WTC11 (cell line): ENCODE results near the gene MIER2. TPM values are rescaled to one million over a fixed set of nuclear protein-coding genes. Genes with fewer than 3 reads are reported as not detected.
"Not testable (repeated sequence)": the region's sequence is repeated elsewhere in the genome, so short reads cannot be mapped to it uniquely, and the experiment has no call there.

ENCODE experiments used
- ATAC-seq: fragments of 200-7000 bp; cut with Tn5 transposase; 2 replicates; pipeline ENCODE4 v1.10.0; 2021; ENCODE audit warnings: mild to moderate bottlenecking, moderate library complexity
- CTCF ChIA-PET: fragments of 300-600 bp; sonication (Branson Sonifier 250); formaldehyde crosslinking; loops from one replicate; lab custom pipeline; 2021; ENCODE audit warnings: antibody characterized with exemption; lab: Charles Lee
- POLR2A ChIA-PET: fragments of 350-600 bp; sonication (Branson Sonifier 250); formaldehyde crosslinking; loops from one replicate; lab custom pipeline; 2021; ENCODE audit warnings: antibody characterized with exemption; lab: Charles Lee
- DNase-seq: peaks from one replicate; pipeline ENCODE4 v3.0.0; 2021; ENCODE audit warnings: low spot score
- H3K27ac Mint-ChIP-seq: 2 replicates; pipeline ENCODE4 v1.8.0; 2021; ENCODE audit warnings: mixed read lengths
- H3K27me3 Mint-ChIP-seq: 2 replicates; pipeline ENCODE4 v1.8.0; 2021; ENCODE audit warnings: low read depth, mild to moderate bottlenecking, moderate library complexity, mixed read lengths
- H3K36me3 Mint-ChIP-seq: 2 replicates; pipeline ENCODE4 v1.8.0; 2021; ENCODE audit warnings: mixed read lengths
- H3K4me1 Mint-ChIP-seq: 2 replicates; pipeline ENCODE4 v1.8.0; 2022; ENCODE audit warnings: mixed read lengths
- H3K4me3 Mint-ChIP-seq: 2 replicates; pipeline ENCODE4 v1.8.0; 2021; ENCODE audit warnings: mild to moderate bottlenecking, moderate library complexity, mixed read lengths
- H3K9me3 Mint-ChIP-seq: 2 replicates; pipeline ENCODE4 v1.8.0; 2021; ENCODE audit warnings: mixed read lengths
- MAX ChIP-seq: sonication (generic); formaldehyde crosslinking; IDR thresholded peaks from 2 replicates; pipeline ENCODE4 v1.8.0; 2022; ENCODE audit warnings: mild to moderate bottlenecking, missing genetic modification reagents
- ZNF263 ChIP-seq: sonication (generic); formaldehyde crosslinking; IDR thresholded peaks from 2 replicates; pipeline ENCODE4 v1.8.1; 2022; ENCODE audit warnings: low read depth, mild to moderate bottlenecking, moderate library complexity, missing genetic modification reagents
- ZNF317 ChIP-seq: sonication (generic); formaldehyde crosslinking; IDR thresholded peaks from 2 replicates; pipeline ENCODE4 v1.8.1; 2023; ENCODE audit warnings: low read depth, mild to moderate bottlenecking, moderate library complexity, missing genetic modification reagents, borderline replicate concordance
- total RNA-seq: library from RNA; stranded (reverse); gene quantifications from 3 replicates; pipeline ENCODE4 v1.2.3, GENCODE V29; 2021

The MIER2 gene
- total RNA-seq, 1 experiment from 2014 or later: 56.3 TPM

- TF ChIP-seq MAX (CRISPR knock-in tag) (no peak), ZNF317 (CRISPR knock-in tag) (no peak), ZNF263 (no peak)
These were observed 82.5 kb downstream of the MIER2 start (continued) for GRCh38 chr19:262125-262524.

GRCh38 chr19:256804-257203, 87.8 kb downstream of the MIER2 start:
- POLR2A ChIA-PET, H3K27me3 Mint-ChIP-seq, DNase-seq, H3K27ac Mint-ChIP-seq, H3K4me1 Mint-ChIP-seq, ATAC-seq, CTCF ChIA-PET, H3K36me3 Mint-ChIP-seq, H3K4me3 Mint-ChIP-seq: not testable (repeated sequence)
- H3K9me3 Mint-ChIP-seq: peaks cover 45% of the 10 kb centered on the region

Other genes starting within 250 kb of the MIER2 start
- 0.22 to 0.25 TPM in 2 of 3 replicates, not detected in the other for gene OR4F17, start 237.7 kb downstream of the MIER2 start, total RNA-seq
- 78.7 to 102 TPM (median 99.6 TPM) in 3 replicates for gene PLPP2, start 53.4 kb downstream of the MIER2 start, total RNA-seq
- gene C2CD4C, start 64.4 kb upstream of the MIER2 start, total RNA-seq: 6.6 to 9.8 TPM (median 7.9 TPM) in 3 replicates
- 8.4 to 9.8 TPM (median 9.0 TPM) in 3 replicates for gene SHC2, start 116.2 kb upstream of the MIER2 start, total RNA-seq
- gene MADCAM1, start 151.7 kb upstream of the MIER2 start, total RNA-seq: 3.2 to 4.7 TPM (median 3.9 TPM) in 3 replicates
- 14.3 to 18.8 TPM (median 14.9 TPM) in 3 replicates for gene TPGS1, start 162.7 kb upstream of the MIER2 start, total RNA-seq
- 124 to 129 TPM (median 126 TPM) in 3 replicates for gene CDC34, start 187.0 kb upstream of the MIER2 start, total RNA-seq
- 0.21 to 0.68 TPM (median 0.60 TPM) in 3 replicates for gene GZMM, start 199.3 kb upstream of the MIER2 start, total RNA-seq
- 758 to 847 TPM (median 841 TPM) in 3 replicates for gene BSG, start 227.8 kb upstream of the MIER2 start, total RNA-seq
- gene HCN2, start 245.1 kb upstream of the MIER2 start, total RNA-seq: 8.0 to 9.2 TPM (median 8.1 TPM) in 3 replicates